Natural killer cell (primary cell): ENCODE data around the gene SLIT1. TPM values are rescaled to one million over a fixed set of nuclear protein-coding genes. Genes with fewer than 3 reads are reported as not detected.

Experiments
- ATAC-seq, 3 donors: fragments of 150-1000 bp in 2 of 3; fragments of 200-7000 bp in 1 of 3; cut with Tn5 transposase; 1 replicate in 1 of 3; 2 replicates in 2 of 3; pipeline ENCODE4 v1.10.0; 2021; ENCODE audit warnings: mild to moderate bottlenecking in 2 of 3, moderate library complexity in 2 of 3
- DNase-seq, 2 donors: peaks; one replicate each; pipeline versions ENCODE4 v3.0.0 to v3.0.0-alpha.2; 2013 to 2021; ENCODE audit warnings: mixed read lengths in 1 of 2
- H3K27ac ChIP-seq: one replicate; pipeline ENCODE4 v1.5.1; 2013; ENCODE audit warnings: mild to moderate bottlenecking, low read length
- H3K27me3 ChIP-seq: one replicate; pipeline ENCODE4 v1.6.1; 2013; ENCODE audit warnings: low read length; ENCODE audit not compliant: control insufficient read depth, insufficient read depth
- H3K36me3 ChIP-seq: one replicate; pipeline ENCODE4 v1.6.1; 2013; ENCODE audit warnings: low read length; ENCODE audit not compliant: control insufficient read depth, insufficient read depth
- H3K4me1 ChIP-seq: one replicate; pipeline ENCODE4 v1.6.1; 2013; ENCODE audit warnings: low read length; ENCODE audit not compliant: control insufficient read depth, insufficient read depth
- H3K4me3 ChIP-seq: one replicate; pipeline ENCODE4 v1.5.1; 2013; ENCODE audit warnings: low read length
- H3K9me3 ChIP-seq: one replicate; pipeline ENCODE4 v1.6.1; 2013; ENCODE audit warnings: low read length; ENCODE audit not compliant: control insufficient read depth, insufficient read depth
- H3K27ac Mint-ChIP-seq, 2 donors: one replicate each; pipeline ENCODE4 v1.8.0; 2022; ENCODE audit warnings: mild to moderate bottlenecking in 2 of 2, mixed read lengths in 2 of 2, moderate library complexity in 1 of 2
- H3K27me3 Mint-ChIP-seq, 2 donors: one replicate each; pipeline ENCODE4 v1.8.0; 2022; ENCODE audit warnings: low read depth in 2 of 2, mixed read lengths in 2 of 2
- H3K36me3 Mint-ChIP-seq: one replicate; pipeline ENCODE4 v1.8.0; 2022; ENCODE audit warnings: mixed read lengths
- H3K4me1 Mint-ChIP-seq, 2 donors: one replicate each; pipeline ENCODE4 v1.8.0; 2022; ENCODE audit warnings: mixed read lengths in 2 of 2
- H3K4me3 Mint-ChIP-seq: one replicate; pipeline ENCODE4 v1.8.0; 2022; ENCODE audit warnings: mild to moderate bottlenecking, moderate library complexity, mixed read lengths
- H3K9me3 Mint-ChIP-seq, 2 donors: one replicate each; pipeline ENCODE4 v1.8.0; 2022; ENCODE audit warnings: mixed read lengths in 2 of 2
- CTCF ChIP-seq: fragments of 200-600 bp; IDR thresholded peaks from one replicate; pipeline ENCODE4 v1.8.0; 2022; ENCODE audit warnings: antibody characterized with exemption
- WGBS: methylation state at CpG from one replicate; pipeline ENCODE4 v1.1.7; 2013; ENCODE audit warnings: missing lambda C conversion rate; ENCODE audit not compliant: insufficient coverage; 5-methylcytosine and 5-hydroxymethylcytosine counted together
- intact Hi-C: fragments of 100-400 bp; cut with micrococcal nuclease; formaldehyde crosslinking; loops from one replicate; pipeline ENCODE4 v1.14.2; 2022
- total RNA-seq, 4 donors: library from RNA; stranded (reverse); fragments of 120-200 nt in 1 of 4; gene quantifications; one replicate each; pipeline versions ENCODE4 v1.2.3 to v1.2.4, GENCODE V29; 2013 to 2022

SLIT1 gene
- total RNA-seq, 3 donors from 2014 or later (not counting 1 experiment from before 2014, with no cell fraction given): 0.28 to 1.5 (median 1.1) TPM

GRCh38 chr10:97163781-97164501, 21.8 kb downstream of the SLIT1 start:
- Mint-ChIP-seq H3K27me3 (peaks cover 4 to 7% of the 10 kb centered on the region in 2 donors), H3K4me1 (no peaks in the 10 kb centered on the region), H3K9me3 (no peaks in the 10 kb centered on the region), H3K27ac (no peak overlapping the region), H3K36me3 (no peaks in the 10 kb centered on the region), H3K4me3 (no peak overlapping the region)
- TF ChIP-seq CTCF: no peak
- H3K36me3 ChIP-seq: no peaks in the 10 kb centered on the region
- no peak overlapping the region for H3K4me3 ChIP-seq
- H3K4me1 ChIP-seq: no peaks in the 10 kb centered on the region
- ATAC-seq (no peak), DNase-seq (no peak)
- WGBS: 86% methylated on average over 17 of the region's 17 CpGs
- no peak overlapping the region for H3K27ac ChIP-seq
- no peaks in the 10 kb centered on the region for H3K27me3 ChIP-seq
- intact Hi-C loops: no loop called here
- H3K9me3 ChIP-seq: no peaks in the 10 kb centered on the region

GRCh38 chr10:97163181-97163580, 22.6 kb downstream of the SLIT1 start:
- no peaks in the 10 kb centered on the region for H3K4me1 Mint-ChIP-seq
- H3K9me3 ChIP-seq: no peaks in the 10 kb centered on the region
- H3K4me1 ChIP-seq: no peaks in the 10 kb centered on the region
- H3K27me3 Mint-ChIP-seq: no peaks in the 10 kb centered on the region
- H3K27ac ChIP-seq: no peak overlapping the region
- H3K36me3 Mint-ChIP-seq: no peaks in the 10 kb centered on the region
- WGBS: 94% methylated on average over 7 of the region's 7 CpGs
- no peaks in the 10 kb centered on the region for H3K27me3 ChIP-seq
- no peaks in the 10 kb centered on the region for H3K9me3 Mint-ChIP-seq
- no peaks in the 10 kb centered on the region for H3K36me3 ChIP-seq
- no peak overlapping the region for H3K27ac Mint-ChIP-seq
- intact Hi-C loops: no loop called here
- ATAC-seq: no peak
- no peak overlapping the region for H3K4me3 Mint-ChIP-seq
- H3K4me3 ChIP-seq: no peak overlapping the region
- no peak for TF ChIP-seq CTCF
- DNase-seq: no peak

- H3K36me3 Mint-ChIP-seq: no peaks in the 10 kb centered on the region
- Histone ChIP-seq H3K4me3 (no peak overlapping the region), H3K9me3 (no peaks in the 10 kb centered on the region), H3K4me1 (no peaks in the 10 kb centered on the region), H3K27me3 (no peaks in the 10 kb centered on the region), H3K36me3 (no peaks in the 10 kb centered on the region), H3K27ac (no peak overlapping the region)
- intact Hi-C loops: no loop called here
- no peak overlapping the region for H3K4me3 Mint-ChIP-seq
- no peaks in the 10 kb centered on the region for H3K9me3 Mint-ChIP-seq
- no peaks in the 10 kb centered on the region for H3K4me1 Mint-ChIP-seq
- WGBS: 85% methylated on average over 10 of the region's 10 CpGs
- no peak for TF ChIP-seq CTCF
- no peak for DNase-seq
- H3K27me3 Mint-ChIP-seq: no peaks in the 10 kb centered on the region
- no peak overlapping the region for H3K27ac Mint-ChIP-seq
- ATAC-seq: no peak
Observed at GRCh38 chr10:97159646-97160305, 26.0 kb downstream of the SLIT1 start.
